ENCODE results near the gene SFMBT1.
A peak's percentile ranks its signal among the peaks of the same experiment; 100 is the strongest.

SFMBT1 gene

GRCh38 chr3:52990637-52991036, 55.2 kb downstream of the SFMBT1 start:
- DNase-seq (ENCODE audit: low read depth in 3 of 3), result no peak

- no peak for DNase-seq (ENCODE audit: low read depth in 3 of 3)
These were observed 58.9 kb downstream of the SFMBT1 start for GRCh38 chr3:52986938-52987337.

DNA sequence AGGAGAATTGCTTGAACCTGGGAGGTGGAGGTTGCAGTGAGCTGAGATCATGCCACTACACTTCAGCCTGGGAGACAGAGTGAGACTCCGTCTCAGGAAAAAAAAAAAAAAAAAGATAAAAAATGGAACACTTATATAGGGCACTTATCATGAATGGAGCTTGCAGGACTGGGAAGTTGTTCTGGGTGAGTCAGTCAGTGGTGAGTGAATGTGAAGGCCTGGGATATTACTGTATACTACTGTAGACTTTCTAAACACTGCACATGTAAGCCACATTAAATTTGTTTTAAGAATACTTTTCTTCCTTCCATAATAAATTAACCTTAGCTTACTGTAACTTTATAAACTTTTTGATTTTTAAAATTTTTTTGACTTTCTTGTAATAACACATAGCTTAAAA, 59.8 kb downstream of the SFMBT1 start:
- no peak for DNase-seq (ENCODE audit: low read depth in 3 of 3)

DNA sequence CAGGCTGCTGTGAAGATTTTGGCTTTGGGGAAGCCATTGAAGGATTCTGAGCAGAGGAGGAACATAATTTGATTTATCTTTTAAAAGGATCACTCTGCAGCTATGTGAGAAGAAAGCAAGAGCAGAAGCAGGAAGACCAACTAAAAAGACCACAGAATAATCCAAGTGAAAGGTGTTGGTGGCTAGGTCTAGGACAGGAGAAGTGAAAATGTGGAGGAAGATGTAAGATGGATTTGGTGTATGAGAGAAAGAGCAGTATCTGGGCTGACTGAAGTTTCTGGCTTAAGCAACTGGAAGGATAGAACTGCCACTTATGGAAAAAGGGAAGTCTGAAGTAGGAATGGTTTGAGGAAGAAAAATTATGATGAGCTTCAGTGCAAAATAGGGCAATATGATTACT, 62.0 kb downstream of the SFMBT1 start:
- no peak for DNase-seq (ENCODE audit: low read depth in 3 of 3)

GRCh38 chr3:52983336-52983807, 62.5 kb downstream of the SFMBT1 start:
- DNase-seq (ENCODE audit: low read depth in 3 of 3), result peak; percentile 30 to 56 (median 50)

DNA sequence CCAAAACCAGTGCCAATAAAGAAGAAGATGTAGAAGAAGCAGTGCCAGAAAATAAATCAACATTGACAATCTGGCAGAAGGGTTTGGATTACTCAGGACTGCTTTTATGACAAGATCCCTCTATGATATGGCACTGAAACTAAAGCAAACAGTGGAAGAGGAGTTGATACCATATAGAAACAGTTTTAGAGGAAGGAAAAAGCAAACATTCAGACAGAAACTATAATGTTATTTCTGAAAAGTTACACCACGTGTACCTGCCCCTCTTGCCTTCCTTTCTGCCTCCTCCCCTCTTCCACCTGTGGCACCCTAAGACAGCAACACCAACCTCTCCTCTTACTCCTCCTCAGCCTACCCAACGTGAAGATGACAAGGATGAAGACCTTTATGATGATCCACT, 63.0 kb downstream of the SFMBT1 start:
- peak in 1 of 3 donors; percentile 8 for DNase-seq (ENCODE audit: low read depth in 3 of 3)

DNA sequence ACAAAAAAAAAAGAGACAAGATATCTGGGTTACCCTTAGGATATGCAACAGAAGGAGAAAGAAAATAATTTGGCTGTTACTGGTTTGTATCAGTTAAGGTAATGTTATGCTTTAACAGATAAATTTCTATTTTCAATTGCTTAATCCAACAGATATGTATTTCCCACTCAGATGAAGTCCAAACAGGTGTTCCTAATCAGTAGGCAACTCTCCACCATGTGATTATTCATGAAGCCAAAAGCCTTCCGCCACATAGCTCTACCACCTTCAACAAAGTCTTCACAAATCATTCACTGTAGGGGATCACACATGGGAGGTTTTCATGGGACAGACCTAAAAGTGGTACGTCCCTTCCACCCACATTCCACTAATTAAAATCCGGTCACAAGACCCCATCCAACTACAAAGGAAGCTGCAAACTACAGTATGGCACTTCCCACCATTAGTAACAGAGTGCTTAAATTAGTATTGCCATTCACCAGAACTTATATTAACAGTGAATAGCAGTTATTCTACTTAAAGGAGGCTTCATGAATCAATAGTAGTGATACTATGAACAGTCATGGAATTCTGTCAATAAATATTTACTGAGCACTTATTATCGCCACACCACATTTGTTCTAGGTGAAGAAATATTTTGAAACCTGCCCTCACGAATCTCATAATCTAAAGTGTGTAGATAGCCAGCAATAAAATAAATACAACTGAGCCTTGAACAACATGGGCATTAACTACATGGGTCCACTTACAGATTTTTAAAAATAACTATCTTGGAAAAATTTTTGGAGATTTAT, 66.5 kb downstream of the SFMBT1 start:
- DNase-seq (ENCODE audit: low read depth in 3 of 3), result no peak

- DNase-seq (ENCODE audit: low read depth in 3 of 3), result no peak
These were observed 67.6 kb downstream of the SFMBT1 start for GRCh38 chr3:52978109-52978754.

DNA sequence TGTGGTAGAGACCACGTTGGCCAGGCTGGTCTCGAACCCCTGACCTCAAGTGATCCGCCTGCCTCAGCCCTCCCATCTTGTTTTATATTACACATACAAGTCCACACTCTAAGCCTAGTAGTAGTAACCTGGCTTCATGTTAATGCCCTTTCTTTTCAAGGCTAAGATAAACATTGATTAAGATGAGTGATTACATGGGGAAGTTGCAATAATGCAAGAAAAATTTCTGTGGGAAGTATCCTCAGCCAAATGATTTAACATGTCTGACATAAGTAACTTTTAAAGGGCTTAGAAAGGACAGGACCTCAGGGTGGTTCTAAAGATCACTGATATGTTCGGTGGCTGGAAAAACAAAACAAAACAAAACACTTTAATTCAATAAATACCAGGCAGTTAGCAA, 72.1 kb downstream of the SFMBT1 start:
- no peak for DNase-seq (ENCODE audit: low read depth in 3 of 3)

GRCh38 chr3:52971895-52972294, 74.0 kb downstream of the SFMBT1 start:
- DNase-seq (ENCODE audit: low read depth in 3 of 3), result no peak

GRCh38 chr3:52967398-52967797, 78.5 kb downstream of the SFMBT1 start:
- DNase-seq (ENCODE audit: low read depth in 3 of 3), result no peak

GRCh38 chr3:52962160-52962559, 83.7 kb downstream of the SFMBT1 start:
- no peak for DNase-seq (ENCODE audit: low read depth in 3 of 3)

GRCh38 chr3:52959773-52960172, 86.1 kb downstream of the SFMBT1 start:
- no peak for DNase-seq (ENCODE audit: low read depth in 3 of 3)

- no peak for DNase-seq (ENCODE audit: low read depth in 3 of 3)
These were observed 106.3 kb downstream of the SFMBT1 start for GRCh38 chr3:52939600-52939999.

GRCh38 chr3:52934630-52935530, 111.0 kb downstream of the SFMBT1 start:
- DNase-seq (ENCODE audit: low read depth in 3 of 3), result peak; percentile 15 to 50 (median 25)

DNA sequence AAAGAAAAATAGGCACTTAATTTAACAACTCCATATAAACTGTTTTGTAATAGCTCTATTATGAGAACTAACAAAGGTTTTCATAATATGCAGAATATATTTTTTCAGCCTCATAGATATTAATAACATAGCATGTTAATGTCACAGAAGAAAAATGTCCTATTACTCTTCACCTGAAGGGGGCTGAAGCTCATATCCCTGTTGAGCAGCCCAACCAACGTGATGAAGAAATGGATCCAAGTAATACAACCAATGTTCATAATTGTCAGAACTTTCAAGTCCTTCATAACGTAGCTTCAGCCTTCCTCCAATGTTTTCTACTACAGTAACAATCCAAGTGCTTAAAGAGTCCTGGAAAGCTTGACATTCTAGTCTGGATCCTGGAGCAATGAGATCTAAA, 114.0 kb downstream of the SFMBT1 start:
- DNase-seq (ENCODE audit: low read depth in 3 of 3), result no peak

DNA sequence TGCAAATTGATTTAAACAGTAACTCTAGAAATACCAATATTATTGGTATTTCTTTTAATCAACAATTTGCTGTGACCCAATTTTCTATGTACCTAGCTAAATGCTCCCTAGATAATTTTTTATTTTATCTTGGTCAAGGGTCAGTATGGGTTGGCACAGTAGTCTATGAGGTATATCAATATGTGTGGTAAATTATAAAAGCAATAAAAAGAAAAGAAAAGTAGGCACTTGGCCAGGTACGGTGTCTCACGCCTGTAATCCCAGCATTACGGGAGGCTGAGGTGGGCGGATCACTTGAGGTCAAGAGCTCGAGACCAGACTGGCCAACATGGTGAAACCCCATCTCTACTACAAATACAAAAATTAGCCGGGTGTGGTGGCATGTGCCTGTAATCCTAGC, 114.5 kb downstream of the SFMBT1 start:
- no peak for DNase-seq (ENCODE audit: low read depth in 3 of 3)

- no peak for DNase-seq (ENCODE audit: low read depth in 3 of 3)
These were observed 115.1 kb downstream of the SFMBT1 start for GRCh38 chr3:52930748-52931147.

- DNase-seq (ENCODE audit: low read depth in 3 of 3), result no peak
These were observed 119.3 kb downstream of the SFMBT1 start for GRCh38 chr3:52926554-52926953.

GRCh38 chr3:52925405-52926313, 120.2 kb downstream of the SFMBT1 start:
- no peak for DNase-seq (ENCODE audit: low read depth in 3 of 3)

DNA sequence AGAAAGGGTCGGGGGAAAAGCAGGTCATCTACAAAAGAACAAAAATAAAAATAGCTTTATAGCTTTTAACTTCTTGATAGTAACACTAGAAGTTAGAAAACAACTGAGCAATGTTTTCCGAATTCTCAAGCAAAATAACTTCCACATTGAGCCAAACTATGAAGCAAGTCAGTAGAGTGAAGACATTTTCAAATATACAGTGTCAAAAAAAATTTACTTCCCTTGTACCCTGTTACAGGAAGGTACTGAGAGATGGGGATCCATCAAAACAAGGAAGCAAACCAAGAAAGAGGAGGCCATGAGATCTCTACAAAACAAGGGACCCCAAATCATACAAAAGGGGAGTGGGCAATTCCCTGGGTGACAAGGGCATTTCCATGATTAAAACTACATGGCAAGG, 121.9 kb downstream of the SFMBT1 start:
- no peak for DNase-seq (ENCODE audit: low read depth in 3 of 3)
